Heart left ventricle (tissue), 16 donors: ENCODE data around the gene CYTH1. TPM values are rescaled to one million over a fixed set of nuclear protein-coding genes. Genes with fewer than 3 reads are reported as not detected.
"Not testable (repeated sequence)": the region's sequence is repeated elsewhere in the genome, so short reads cannot be mapped to it uniquely, and the experiment has no call there.

ENCODE experiments used
- ATAC-seq, 4 donors: fragments of 200-7000 bp; cut with Tn5 transposase; one replicate each; pipeline ENCODE4 v1.9.1; 2020 to 2022; ENCODE audit warnings: moderate library complexity in 4 of 4, mild to moderate bottlenecking in 3 of 4, moderate number of reproducible peaks in 1 of 4
- DNase-seq, 5 donors: peaks; one replicate each; pipeline ENCODE4 v3.0.0-alpha.2; 2020
- H3K27ac ChIP-seq, 12 donors: fragments of 200-600 bp; sonication (generic) in 4 of 12; one replicate each; pipeline versions ENCODE4 v1.5.0 to v1.8.0; 2016 to 2022; ENCODE audit warnings: mild to moderate bottlenecking in 2 of 12
- H3K27me3 ChIP-seq, 9 donors: fragments of 200-600 bp; sonication (generic) in 2 of 9; one replicate each; pipeline versions ENCODE4 v1.5.1 to v1.8.0; 2016 to 2022; ENCODE audit warnings: mild to moderate bottlenecking in 3 of 9
- H3K36me3 ChIP-seq, 9 donors: fragments of 200-600 bp; sonication (generic) in 2 of 9; one replicate each; pipeline versions ENCODE4 v1.5.0 to v1.8.0; 2018 to 2022; ENCODE audit warnings: mild to moderate bottlenecking in 2 of 9
- H3K4me1 ChIP-seq, 12 donors: fragments of 200-600 bp; sonication (generic) in 4 of 12; one replicate each; pipeline versions ENCODE4 v1.5.0 to v1.8.0; 2016 to 2022; ENCODE audit warnings: mild to moderate bottlenecking in 3 of 12
- H3K4me3 ChIP-seq, 12 donors: fragments of 200-600 bp; sonication (generic) in 4 of 12; one replicate each; pipeline versions ENCODE4 v1.5.0 to v1.8.0; 2017 to 2022; ENCODE audit warnings: mild to moderate bottlenecking in 9 of 12, moderate library complexity in 4 of 12
- H3K9me3 ChIP-seq, 12 donors: fragments of 200-600 bp; sonication (generic) in 4 of 12; one replicate each; pipeline versions ENCODE4 v1.5.0 to v1.8.0; 2016 to 2022; ENCODE audit warnings: mild to moderate bottlenecking in 1 of 12
- CTCF ChIP-seq, 12 donors: fragments of 200-600 bp; sonication (generic) in 4 of 12; IDR thresholded peaks; one replicate each; pipeline versions ENCODE4 v1.5.0 to v1.8.0; 2018 to 2022; ENCODE audit warnings: antibody characterized with exemption in 12 of 12, mild to moderate bottlenecking in 5 of 12
- POLR2A ChIP-seq, 2 donors: fragments of 450-650 bp; IDR thresholded peaks; one replicate each; pipeline ENCODE4 v1.6.1; 2017; ENCODE audit warnings: antibody characterized with exemption in 2 of 2, mild to moderate bottlenecking in 2 of 2, moderate library complexity in 2 of 2
- WGBS, 4 donors: extraction: QIAGEN DNeasy Blood & Tissue Kit in 2 of 4; methylation state at CpG; one replicate each; pipeline versions ENCODE4 v1.1.5 to v1.1.7; 2013 to 2018; 5-methylcytosine and 5-hydroxymethylcytosine counted together
- intact Hi-C, 10 donors: fragments of 100-400 bp; cut with DNase I; formaldehyde crosslinking; loops; one replicate each; pipeline versions ENCODE4 v1.11.1 to v1.14.2; 2022
- polyA plus RNA-seq, 2 donors: library from polyadenylated mRNA; stranded (reverse); fragments of 200-250 nt; gene quantifications; one replicate each; pipeline ENCODE4 v1.2.3, GENCODE V29; 2013
- total RNA-seq, 9 donors: library from RNA; depleted of rRNA in 2 of 9; stranded (reverse); fragments of >200 nt in 2 of 9; fragmentation: NEBNext Ultra II Directional in 3 of 9; extraction: Animal tissue kit (Norgen Biotek cat#: 25700) in 3 of 9; gene quantifications; one replicate each; pipeline versions ENCODE4 v1.1.0 to v1.2.4, GENCODE V29; 2016 to 2023
- donor health status: ischemic (EF 13 %, LVEDD 7.1; RV severe dilation, severe dysfunction).
- donor health status: healthy with polysubstance abuse.
- donor health status: DM: no; HTN: yes; CAD: no.
- donor health status: DM: no; HTN: no; CAD: no.
- donor health status: ischemic (EF 25% LVEDD 6.9; RV normal size, moderate dysfunction).
- donor health status: ischemic (EF 25% LVEDD 5.7; RV mildly dilated, moderate dysfunction).
- donor health status: healthy.
- donor health status: DM: yes; HTN: yes; CAD: no.
- donor health status: ischemic (EF 35%, LVEDD 5.7; RV mildly dilated, moderate dysfunction).
- donor health status: nonischemic (EF 11% LVEDD 7.7; RV severe dilation, severe dysfunction).
- donor health status: DM: yes; HTN: yes; CAD: no.
- donor health status: PGD.
- donor health status: ischemic (EF 29% LVEDD 5.4; RV normal size, mild dysfunction).
- donor health status: nonischemic (EF 23%, LVEDD 6.1; RV moderate dilation, normal function).

The CYTH1 gene
- total and polyA plus RNA-seq, 11 donors: 20.0 to 59.1 (median 30.9) TPM

- intact Hi-C loops: loop anchor here in 6 of 10 donors (5.0 to 10.0 kb wide), 5 partner anchors 34 to 66 kb away; no protein-coding TSS in a partner anchor
- no peaks in the 10 kb centered on the region for H3K36me3 ChIP-seq
- no peaks in the 10 kb centered on the region for H3K9me3 ChIP-seq
- H3K27ac ChIP-seq: peak overlapping the region; percentile 80 to 99 (median 92)
- H3K27me3 ChIP-seq: no peaks in the 10 kb centered on the region
- peak overlapping the region; percentile 85 to 100 (median 94) for H3K4me3 ChIP-seq
- no peak for TF ChIP-seq POLR2A (IDR thresholded peaks at IDR 0.05)
- TF ChIP-seq CTCF (IDR thresholded peaks at IDR 0.05): no peak
- peak in 3 of 4 donors; percentile 10 to 26 (median 19) for ATAC-seq
- peak; percentile 49 to 82 (median 59) for DNase-seq
- peaks cover 0 to 67% (median 20%) of the 10 kb centered on the region in 12 donors for H3K4me1 ChIP-seq
- 2 to 3% (median 3%) methylated on average over 29 to 68 of the region's 68 CpGs for WGBS, 4 donors
Measured at GRCh38 chr17:78781104-78781892, 775 bp downstream of the CYTH1 start.

GRCh38 chr17:78780335-78780734 is 1.7 kb downstream of the CYTH1 start:
- Histone ChIP-seq H3K36me3 (no peaks in the 10 kb centered on the region), H3K4me1 (peaks cover 0 to 77% (median 25%) of the 10 kb centered on the region in 12 donors), H3K27me3 (no peaks in the 10 kb centered on the region), H3K4me3 (peak overlapping the region in 9 of 12 donors; percentile 85 to 100 (median 94)), H3K27ac (peak overlapping the region in 11 of 12 donors; percentile 57 to 99 (median 91)), H3K9me3 (no peaks in the 10 kb centered on the region)
- intact Hi-C loops: loop anchor here in 6 of 10 donors (5.0 to 10.0 kb wide), 5 partner anchors 33 to 66 kb away; no protein-coding TSS in a partner anchor
- no peak for ATAC-seq
- 87 to 93% (median 91%) methylated on average over 6 of the region's 6 CpGs for WGBS, 4 donors
- no peak for TF ChIP-seq POLR2A (IDR thresholded peaks at IDR 0.05)
- DNase-seq: no peak

GRCh38 chr17:78779850-78780249 is 2.2 kb downstream of the CYTH1 start:
- ATAC-seq (no peak), DNase-seq (peak in 1 of 5 donors; percentile 9)
- no peak for TF ChIP-seq POLR2A (IDR thresholded peaks at IDR 0.05)
- no peak for TF ChIP-seq CTCF (IDR thresholded peaks at IDR 0.05)
- H3K9me3 ChIP-seq: no peaks in the 10 kb centered on the region
- intact Hi-C loops: loop anchor here in 6 of 10 donors (5.0 to 10.0 kb wide), 5 partner anchors 33 to 65 kb away; no protein-coding TSS in a partner anchor
- WGBS, 4 donors: 49 to 53% (median 51%) methylated on average over 3 of the region's 3 CpGs
- H3K4me3 ChIP-seq: peak overlapping the region in 6 of 12 donors; percentile 85 to 99 (median 93)
- H3K36me3 ChIP-seq: no peaks in the 10 kb centered on the region
- no peaks in the 10 kb centered on the region for H3K27me3 ChIP-seq
- peaks cover 0 to 80% (median 29%) of the 10 kb centered on the region in 12 donors for H3K4me1 ChIP-seq
- H3K27ac ChIP-seq: peak overlapping the region in 11 of 12 donors; percentile 57 to 99 (median 91)

- intact Hi-C loops, DNase-seq, H3K27me3 ChIP-seq, ATAC-seq, H3K9me3 ChIP-seq, H3K36me3 ChIP-seq: not testable (repeated sequence)
- Histone ChIP-seq H3K27ac (peak overlapping the region in 8 of 12 donors; percentile 57 to 96 (median 92)), H3K4me1 (peaks cover 0 to 83% (median 32%) of the 10 kb centered on the region in 12 donors), H3K4me3 (peak overlapping the region in 3 of 12 donors; percentile 85 to 92 (median 90))
- WGBS, 4 donors: 84 to 88% (median 87%) methylated on average over 5 of the region's 5 CpGs
Measured at GRCh38 chr17:78779286-78779651, 2.8 kb downstream of the CYTH1 start.

GRCh38 chr17:78777881-78778280 is 4.2 kb downstream of the CYTH1 start:
- DNase-seq (no peak), ATAC-seq (no peak)
- intact Hi-C loops: no loop called here
- no peak for TF ChIP-seq CTCF (IDR thresholded peaks at IDR 0.05)
- no peak for TF ChIP-seq POLR2A (IDR thresholded peaks at IDR 0.05)
- H3K36me3 ChIP-seq: no peaks in the 10 kb centered on the region
- H3K27me3 ChIP-seq: no peaks in the 10 kb centered on the region
- peak overlapping the region in 1 of 12 donors; percentile 96 for H3K27ac ChIP-seq
- H3K9me3 ChIP-seq: no peaks in the 10 kb centered on the region
- whole genome bisulfite sequencing, 4 donors: 90 to 93% (median 92%) methylated on average over 4 of the region's 4 CpGs
- H3K4me3 ChIP-seq: peak overlapping the region in 1 of 12 donors; percentile 15
- peaks cover 0 to 83% (median 28%) of the 10 kb centered on the region in 12 donors for H3K4me1 ChIP-seq
